GM21576 (cell line): Measurements from ENCODE around the gene CD274.
A peak's percentile ranks its signal among the peaks of the same experiment; 100 is the strongest.
"Not testable (repeated sequence)": the region's sequence is repeated elsewhere in the genome, so short reads cannot be mapped to it uniquely, and the experiment has no call there.

Experiments
- ATAC-seq: cut with Tn5 transposase; IDR thresholded peaks from one replicate; pipeline ENCODE4 v1.9.1; 2021; ENCODE audit warnings: mild to moderate bottlenecking, moderate library complexity; ENCODE audit not compliant: unreplicated experiment

Gene CD274

DNA sequence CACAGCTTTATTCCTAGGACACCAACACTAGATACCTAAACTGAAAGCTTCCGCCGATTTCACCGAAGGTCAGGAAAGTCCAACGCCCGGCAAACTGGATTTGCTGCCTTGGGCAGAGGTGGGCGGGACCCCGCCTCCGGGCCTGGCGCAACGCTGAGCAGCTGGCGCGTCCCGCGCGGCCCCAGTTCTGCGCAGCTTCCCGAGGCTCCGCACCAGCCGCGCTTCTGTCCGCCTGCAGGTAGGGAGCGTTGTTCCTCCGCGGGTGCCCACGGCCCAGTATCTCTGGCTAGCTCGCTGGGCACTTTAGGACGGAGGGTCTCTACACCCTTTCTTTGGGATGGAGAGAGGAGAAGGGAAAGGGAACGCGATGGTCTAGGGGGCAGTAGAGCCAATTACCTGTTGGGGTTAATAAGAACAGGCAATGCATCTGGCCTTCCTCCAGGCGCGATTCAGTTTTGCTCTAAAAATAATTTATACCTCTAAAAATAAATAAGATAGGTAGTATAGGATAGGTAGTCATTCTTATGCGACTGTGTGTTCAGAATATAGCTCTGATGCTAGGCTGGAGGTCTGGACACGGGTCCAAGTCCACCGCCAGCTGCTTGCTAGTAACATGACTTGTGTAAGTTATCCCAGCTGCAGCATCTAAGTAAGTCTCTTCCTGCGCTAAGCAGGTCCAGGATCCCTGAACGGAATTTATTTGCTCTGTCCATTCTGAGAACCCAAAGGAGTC, at the start of gene CD274:
Gene CD274 (plus strand): TSS at position 184 of the 733 bp plus-strand sequence. CDS start 5,572 bp downstream, outside the sequence.
- ATAC-seq: peak; percentile 67

DNA sequence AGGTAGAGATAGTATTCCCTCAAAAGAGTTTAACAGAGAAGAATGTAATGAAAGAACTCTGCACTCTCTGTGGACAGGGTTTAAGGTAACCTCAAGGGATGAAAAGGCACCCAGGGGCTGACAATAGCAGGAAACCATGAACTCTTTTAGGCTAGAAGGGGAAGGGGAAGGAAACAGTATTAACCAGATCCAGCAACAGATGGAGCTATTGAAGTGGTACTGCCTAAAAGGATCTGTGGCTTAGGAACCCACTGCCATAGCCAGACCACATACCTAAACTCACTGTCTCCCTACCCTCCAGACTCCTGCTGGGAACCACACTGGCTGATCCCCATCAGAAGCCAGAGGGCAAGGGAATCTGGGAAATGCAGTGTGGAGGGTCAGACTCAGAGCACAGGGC, 48.1 kb upstream of the CD274 start:
- ATAC-seq: no peak

DNA sequence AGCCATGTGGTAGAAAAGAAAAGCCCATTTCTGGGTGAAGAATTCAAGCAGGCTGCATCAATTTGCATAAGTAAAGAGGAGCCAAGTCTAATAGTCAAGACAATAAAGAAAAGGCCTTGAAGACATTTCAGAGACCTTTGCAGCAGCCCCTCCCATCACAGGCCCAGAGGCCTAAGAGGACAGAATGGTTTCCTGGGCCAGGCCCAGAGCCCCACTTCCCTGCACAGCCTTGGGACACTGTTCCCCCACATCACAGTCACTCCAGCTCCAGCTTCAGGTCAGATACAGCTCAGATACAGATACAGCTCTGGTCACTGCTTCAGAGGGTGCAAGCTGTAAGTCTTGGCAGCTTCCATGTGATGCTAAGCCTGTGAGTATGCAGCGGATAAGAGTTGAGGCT, 41.7 kb upstream of the CD274 start:
- ATAC-seq: no peak

DNA sequence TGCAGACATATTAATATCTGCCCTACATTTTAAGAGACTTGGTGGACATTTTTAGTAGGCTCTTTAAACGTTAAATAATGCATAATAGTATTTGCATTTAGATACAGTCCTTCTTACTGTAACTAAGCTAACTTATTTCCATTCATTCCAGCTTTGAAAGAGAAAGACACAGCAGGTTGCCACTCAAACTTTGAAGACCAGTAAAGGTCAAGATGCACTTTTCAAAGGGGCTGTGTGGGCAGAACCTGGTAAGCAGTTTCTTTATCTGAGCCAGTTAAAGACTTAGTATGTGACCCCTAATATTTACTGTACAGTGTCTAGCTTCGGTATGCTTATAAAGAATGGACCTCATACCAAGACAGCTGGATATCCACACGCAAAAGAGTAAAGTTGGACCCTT, 33.4 kb upstream of the CD274 start:
- ATAC-seq: no peak

DNA sequence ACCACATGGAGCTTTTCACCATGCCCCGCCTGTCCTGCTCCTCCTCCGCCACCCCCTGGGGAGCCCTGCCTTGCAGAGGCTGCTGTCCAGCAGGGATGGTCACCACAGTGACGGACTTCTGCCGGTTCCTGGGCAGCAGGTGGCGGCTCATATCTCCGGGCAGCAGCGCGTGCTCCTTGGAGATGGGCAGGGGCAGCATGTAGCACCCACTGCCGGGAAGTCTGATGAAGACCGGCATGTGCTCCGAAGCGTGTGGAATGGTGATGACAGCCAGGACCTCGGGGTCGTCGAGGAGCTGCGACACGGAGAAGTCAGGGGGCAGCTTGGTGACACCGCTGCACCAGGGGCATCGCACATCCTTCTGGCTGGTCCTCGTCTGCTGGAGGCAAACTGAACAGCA, 31.9 kb upstream of the CD274 start:
- ATAC-seq: no peak

DNA sequence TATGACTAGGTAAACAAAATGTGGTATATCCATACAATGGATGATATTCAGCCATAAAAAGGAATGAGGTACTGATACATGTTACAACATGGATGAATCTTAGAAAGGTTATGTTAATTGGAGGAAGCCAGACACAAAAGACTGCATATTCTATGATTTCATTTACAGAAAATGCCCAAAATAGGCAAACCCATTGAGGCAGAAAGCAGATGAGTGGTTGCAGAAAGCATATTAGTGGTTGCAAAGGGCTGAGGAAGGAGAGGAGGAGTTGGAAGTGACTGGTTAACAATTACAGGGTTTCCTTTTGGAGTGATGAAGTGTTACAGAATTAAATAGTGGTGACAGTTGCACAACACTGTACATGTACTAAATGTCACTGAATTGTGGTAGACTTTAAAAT, 30.4 kb upstream of the CD274 start:
- ATAC-seq: no peak

DNA sequence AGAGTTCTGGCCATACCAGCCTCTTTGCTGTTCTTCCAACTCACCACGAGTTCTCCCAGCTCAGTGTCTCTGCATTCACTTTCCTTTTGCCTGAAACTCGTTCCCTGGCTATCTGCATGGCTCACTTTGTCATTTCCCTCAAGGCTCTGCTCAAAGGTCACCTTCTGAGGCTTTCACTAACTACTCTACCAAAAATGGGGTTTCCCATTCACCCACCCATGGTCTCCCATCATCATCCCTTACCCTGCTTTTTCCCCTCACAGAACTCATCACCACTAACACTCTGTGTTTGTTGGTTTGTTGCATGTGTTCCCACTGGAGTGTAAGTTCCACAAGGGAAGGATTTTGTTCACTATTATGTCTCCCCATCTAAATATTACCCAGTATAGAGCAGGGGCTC, 29.2 kb upstream of the CD274 start:
- no peak for ATAC-seq

DNA sequence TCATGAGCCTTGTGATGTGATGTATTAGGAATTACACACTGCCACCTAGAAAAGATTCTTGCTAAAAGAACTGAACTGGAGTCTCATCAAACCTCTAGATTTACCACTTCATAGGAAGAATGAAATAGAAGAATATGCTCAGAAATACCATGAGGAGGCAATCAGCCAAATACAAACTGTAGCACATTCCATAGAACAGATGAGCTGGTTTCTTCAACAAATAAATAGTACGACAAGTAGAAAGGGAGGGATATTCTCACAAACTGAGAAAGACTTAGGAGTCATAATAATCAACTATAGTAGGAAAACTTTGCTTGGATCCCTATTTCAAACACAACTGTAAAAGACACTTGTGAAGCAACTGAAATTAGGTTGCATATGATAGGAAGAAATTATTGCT, 28.1 kb upstream of the CD274 start:
- ATAC-seq: no peak

DNA sequence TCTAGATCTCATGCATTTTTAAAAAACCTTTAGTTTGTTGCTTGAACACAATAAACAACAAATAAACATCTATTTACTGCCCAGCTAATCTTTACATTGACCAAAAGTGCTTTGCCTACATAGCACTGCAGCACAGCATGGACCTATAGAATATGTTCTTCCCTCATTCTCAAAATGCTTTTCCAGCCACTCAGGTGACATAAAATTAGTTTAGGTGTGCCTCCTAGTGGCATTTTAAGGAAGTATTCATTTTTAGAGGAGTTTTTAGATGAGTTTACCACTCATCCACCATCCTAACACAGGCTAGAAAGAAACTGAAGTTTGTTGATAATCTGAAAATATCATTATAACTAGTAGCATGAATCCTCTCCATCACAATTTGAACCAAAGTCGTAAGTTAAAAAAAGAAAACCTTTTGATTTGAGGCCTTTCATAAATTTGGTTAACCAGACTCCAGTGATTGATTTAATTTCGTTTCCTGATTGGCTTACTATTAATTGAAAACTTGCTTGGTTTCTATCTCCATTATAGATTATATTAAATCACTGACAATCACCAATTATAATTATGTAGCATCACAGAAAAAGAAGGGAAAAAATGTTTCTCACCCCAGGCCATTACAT, 25.2 kb upstream of the CD274 start:
- no peak for ATAC-seq

DNA sequence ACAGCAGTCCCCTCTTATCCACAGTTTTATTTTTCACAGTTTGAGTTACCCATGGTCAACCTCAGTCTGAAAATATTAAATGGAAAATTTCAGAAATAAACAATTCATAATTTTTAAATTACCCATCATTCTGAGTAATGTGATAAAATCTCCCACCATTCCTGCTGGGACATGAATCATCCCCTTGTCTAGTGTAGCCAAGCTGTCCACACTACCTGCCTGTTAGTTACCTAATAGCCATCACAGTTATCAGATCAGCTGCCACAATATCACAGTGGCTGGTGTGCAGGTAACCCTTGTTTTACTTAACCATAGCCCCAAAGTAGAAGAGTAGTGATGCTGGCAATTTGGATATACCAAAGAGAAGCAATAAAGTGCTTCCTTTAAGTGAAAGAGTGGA, 23.3 kb upstream of the CD274 start:
- ATAC-seq: no peak

DNA sequence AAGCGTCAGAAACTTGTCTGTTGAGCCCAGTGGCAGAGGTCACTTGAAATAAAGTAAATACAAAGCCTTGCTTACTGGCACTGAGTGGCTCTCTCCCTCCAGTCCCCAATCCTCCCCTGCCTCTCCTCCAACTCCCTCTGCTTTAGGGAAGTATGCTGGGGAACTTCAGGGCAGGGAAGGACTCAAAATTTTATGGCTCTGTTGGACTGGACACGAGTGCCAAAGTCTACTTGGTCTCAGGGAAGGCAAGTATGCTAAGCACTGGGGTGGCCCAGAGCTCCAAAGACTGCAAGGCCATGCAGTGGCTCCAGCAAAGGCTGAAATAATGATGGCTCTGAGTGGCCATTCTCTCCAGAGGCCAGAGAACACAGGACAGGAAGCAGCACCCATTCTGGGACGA, 22.2 kb upstream of the CD274 start:
- no peak for ATAC-seq

DNA sequence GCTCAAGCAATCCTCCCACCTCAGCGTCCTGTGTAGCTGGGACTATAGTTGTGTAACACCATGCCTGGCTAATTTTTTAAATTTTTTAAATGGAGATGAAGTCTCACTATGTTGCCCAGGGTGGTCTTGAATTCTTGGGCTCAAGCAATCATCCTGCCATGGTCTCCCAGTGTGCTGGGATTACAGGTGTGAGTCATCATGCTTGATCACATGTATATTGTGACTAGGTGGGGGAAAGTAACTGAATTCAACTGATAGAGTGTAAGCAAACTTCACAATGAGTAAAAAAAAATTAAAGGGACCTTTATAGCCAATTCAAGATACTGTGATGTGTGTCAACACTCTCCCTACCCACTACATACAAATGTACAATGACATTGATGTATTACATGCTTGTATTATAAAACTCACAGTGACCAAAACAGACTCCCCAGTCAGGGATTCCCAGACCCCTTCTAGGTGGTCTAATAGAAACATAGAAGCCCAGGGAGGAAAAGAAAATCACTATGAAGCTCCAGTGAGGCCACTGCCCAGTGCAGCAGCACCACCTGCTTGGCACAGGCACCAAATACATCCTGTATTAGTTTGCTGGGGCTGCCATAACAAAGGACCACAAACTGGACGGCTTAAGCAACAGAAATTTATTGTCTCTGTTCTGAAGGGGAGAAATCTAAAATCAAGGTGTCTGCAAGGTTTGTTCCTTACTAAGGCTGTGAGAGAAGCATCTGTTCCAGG, 21.4 kb upstream of the CD274 start:
- no peak for ATAC-seq

DNA sequence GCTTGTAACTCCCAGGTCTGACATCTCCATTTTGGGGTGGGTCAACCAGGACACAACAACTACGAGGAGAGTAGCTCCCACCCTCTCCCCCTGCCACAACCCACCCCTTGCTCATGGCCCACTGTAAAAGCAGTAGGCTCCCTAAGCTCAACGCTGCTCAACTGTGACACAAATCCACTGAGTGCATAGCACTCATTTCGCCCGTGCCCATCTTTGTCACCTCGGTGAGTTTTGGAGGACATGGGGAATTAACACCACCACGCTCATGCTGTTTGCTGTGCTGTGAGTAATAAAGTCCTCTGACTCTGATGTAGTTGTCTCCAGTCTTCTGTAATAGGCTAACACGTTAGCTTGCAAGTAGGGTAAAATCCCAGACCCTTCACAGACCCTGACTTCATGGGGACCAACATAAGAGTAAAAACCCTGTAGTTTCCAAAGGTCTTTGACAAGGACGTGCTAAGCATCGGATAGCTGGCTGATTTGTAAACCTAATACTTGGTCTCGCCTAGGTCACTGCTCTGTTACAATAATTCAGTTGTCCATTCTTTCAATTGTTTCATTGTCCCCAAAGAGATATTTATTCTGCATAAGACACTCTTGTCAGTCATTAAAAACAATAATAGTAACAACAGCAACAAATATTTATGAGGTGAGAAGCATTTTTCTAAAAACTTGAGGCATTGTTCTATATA, 20.3 kb upstream of the CD274 start:
- ATAC-seq: no peak

DNA sequence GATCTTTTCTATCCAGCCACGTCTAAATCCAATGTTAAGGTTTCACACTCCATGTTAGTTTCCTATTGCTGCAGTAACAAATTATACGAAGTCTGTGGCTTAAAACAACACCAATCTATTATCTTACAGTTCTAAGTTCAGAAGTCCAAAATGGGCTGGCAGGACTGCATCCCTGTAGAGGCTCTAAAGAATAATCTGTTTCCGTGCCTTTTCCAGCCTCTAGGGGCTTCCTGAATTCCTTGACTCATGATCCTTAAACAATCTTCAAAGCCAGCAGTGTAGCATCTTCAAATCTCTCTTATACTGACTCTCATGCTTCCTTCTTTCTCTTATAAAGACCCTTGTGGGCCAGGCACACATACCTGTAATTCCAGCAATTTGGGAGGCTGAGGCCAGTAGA, 19.4 kb upstream of the CD274 start:
- no peak for ATAC-seq

DNA sequence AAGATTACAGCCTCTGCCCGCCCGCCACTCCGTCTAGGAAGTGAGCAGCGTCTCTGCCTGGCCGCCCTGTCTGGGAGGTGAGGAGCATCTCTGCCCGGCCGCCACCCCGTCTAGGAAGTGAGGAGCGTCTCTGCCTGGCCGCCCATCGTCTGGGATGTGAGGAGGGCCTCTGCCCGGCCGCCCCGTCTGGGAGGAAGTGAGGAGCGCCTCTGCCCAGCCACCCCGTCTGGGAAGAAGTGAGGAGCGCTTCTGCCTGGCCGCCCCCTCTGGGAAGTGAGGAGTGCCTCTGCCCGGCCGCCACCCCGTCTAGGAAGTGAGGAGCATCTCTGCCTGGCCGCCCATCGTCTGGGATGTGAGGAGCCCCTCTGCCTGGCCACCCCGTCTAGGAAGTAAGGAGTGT, 17.5 kb upstream of the CD274 start:
- not testable (repeated sequence) for ATAC-seq

DNA sequence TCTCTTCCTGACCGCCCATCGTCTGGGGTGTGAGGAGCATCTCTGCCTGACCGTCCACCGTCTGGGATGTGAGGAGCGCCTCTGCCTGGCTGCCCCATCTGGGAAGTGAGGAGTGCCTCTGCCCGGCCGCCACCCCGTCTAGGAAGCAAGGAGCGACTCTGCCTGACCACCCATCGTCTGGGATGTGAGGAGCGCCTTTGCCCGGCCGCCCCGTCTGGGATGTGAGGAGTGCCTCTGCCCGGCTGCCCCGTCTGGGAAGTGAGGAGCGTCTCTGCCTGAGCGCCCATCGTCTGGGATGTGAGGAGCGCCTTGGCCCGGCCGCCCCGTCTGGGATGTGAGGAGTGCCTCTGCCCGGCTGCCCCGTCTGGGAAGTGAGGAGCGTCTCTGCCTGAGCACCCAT, 17.0 kb upstream of the CD274 start:
- ATAC-seq: not testable (repeated sequence)

DNA sequence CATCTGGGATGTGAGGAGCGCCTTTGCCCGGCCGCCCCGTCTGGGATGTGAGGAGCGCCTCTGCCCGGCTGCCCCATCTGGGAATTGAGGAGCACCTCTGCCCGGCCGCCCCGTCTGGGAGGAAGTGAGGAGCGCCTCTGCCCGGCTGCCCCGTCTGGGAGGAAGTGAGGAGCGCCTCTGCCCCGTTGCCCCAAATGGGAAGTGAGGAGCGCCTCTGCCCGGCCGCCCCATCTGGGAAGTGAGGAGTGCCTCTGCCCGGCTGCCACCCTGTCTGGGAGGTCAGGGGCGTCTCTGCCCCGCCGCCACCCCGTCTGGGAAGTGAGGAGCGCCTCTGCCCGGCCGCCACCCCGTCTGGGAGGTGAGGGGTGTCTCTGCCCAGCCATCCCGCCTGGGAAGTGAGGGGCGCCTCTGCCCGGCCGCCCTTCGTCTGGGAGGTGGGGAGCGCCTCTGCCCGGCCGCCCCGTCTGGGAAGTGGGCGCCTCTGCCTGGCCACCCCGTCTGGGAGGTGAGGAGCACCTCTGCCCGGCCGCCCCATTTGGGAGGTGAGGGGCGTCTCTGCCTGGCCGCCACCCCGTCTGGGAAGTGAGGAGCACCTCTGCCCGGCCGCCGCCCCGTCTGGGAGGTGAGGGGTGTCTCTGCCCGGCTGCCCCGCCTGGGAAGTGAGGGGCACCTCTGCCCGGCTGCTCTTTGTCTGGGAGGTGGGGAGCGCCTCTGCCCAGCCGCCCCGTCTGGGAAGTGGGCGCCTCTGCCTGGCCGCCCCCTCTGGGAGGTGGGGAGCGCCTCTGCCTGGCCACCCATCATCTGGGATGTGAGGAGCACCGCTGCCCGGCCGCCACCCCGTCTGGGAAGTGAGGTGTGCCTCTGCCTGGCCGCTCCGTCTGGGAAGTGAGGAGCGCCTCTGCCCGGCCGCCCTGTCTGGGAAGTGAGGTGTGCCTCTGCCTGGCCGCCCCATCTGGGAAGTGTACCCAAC, 16.2 kb upstream of the CD274 start:
- ATAC-seq: not testable (repeated sequence)

DNA sequence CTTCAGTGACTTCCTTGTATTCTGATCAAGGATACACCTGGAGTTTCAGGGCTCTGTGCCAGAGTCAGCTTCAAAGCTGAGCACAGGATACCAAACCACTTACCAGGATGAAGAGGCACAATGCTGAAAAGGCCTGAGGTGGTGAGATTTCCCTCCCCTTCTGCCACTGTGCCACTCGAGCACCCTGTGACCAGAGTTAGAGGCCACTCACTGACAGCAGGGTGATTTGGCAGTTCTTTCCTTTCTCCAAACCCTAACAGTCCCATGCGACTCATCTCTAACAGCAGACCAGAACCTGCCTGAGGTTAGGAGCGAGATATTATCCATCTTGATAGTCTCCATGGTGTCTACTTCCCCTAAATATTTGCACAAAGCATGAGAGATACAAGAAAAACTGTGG, 14.4 kb upstream of the CD274 start:
- ATAC-seq: no peak

DNA sequence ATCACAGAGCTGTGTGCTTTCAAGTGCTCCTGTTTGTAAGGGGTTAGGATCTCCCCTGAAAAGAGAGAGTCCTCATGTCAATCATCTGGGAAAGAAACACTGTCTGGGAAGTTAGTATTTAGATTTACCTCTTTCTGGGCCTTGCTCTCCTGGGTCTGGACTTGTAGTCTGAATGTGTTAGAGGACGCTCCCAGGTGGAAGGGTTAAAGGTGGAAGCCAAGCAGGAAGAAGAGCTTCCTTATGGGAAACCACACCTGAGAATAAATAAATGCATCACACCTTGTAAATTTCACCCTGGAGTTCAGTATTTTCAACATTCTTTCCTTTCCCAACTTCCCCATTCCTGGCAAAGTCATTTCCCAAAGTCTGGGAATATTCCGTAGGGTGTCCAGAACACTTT, 13.9 kb upstream of the CD274 start:
- ATAC-seq: no peak
